OCI-LY1 (cell line): ENCODE data around the gene NOTCH4.

Source experiments
- H2AFZ ChIP-seq: fragments of 200-600 bp; sonication (generic), shearing (Covaris generic); 2 replicates; pipeline ENCODE4 v1.6.0; 2014; ENCODE audit warnings: antibody characterized with exemption, mild to moderate bottlenecking, low read length
- H3F3A ChIP-seq: fragments of 200-600 bp; sonication (generic), shearing (Covaris generic); 2 replicates; pipeline ENCODE4 v1.6.0; 2014; ENCODE audit warnings: mild to moderate bottlenecking, antibody characterized with exemption, low read length, moderate library complexity; ENCODE audit not compliant: insufficient read depth
- H3K27ac ChIP-seq: fragments of 200-600 bp; sonication (generic); 2 replicates; pipeline ENCODE4 v1.5.1; 2014; ENCODE audit warnings: low read length, mixed run types, mild to moderate bottlenecking, low read depth; ENCODE audit not compliant: poor library complexity, severe bottlenecking
- H3K27me3 ChIP-seq: fragments of 200-600 bp; sonication (generic); 2 replicates; pipeline ENCODE4 v1.6.0; 2014; ENCODE audit warnings: antibody characterized with exemption, mild to moderate bottlenecking, low read length, moderate library complexity; ENCODE audit not compliant: insufficient read depth
- H3K36me3 ChIP-seq: fragments of 200-600 bp; sonication (generic); 2 replicates; pipeline ENCODE4 v1.6.1; 2014; ENCODE audit warnings: mild to moderate bottlenecking, antibody characterized with exemption, low read length, moderate library complexity, mixed read lengths; ENCODE audit not compliant: insufficient read depth
- H3K4me1 ChIP-seq: fragments of 200-600 bp; sonication (generic); 2 replicates; pipeline ENCODE4 v1.5.1; 2014; ENCODE audit warnings: mild to moderate bottlenecking, low read length, moderate library complexity; ENCODE audit not compliant: insufficient read depth, severe bottlenecking
- H3K4me2 ChIP-seq: fragments of 200-600 bp; sonication (generic), shearing (Covaris generic); 2 replicates; pipeline ENCODE4 v1.6.1; 2014; ENCODE audit warnings: low read length
- H3K4me3 ChIP-seq: fragments of 200-600 bp; sonication (generic); 2 replicates; pipeline ENCODE4 v1.5.1; 2014; ENCODE audit warnings: low read length, low read depth, mild to moderate bottlenecking, mixed read lengths; ENCODE audit not compliant: poor library complexity, severe bottlenecking
- H3K79me2 ChIP-seq: fragments of 200-600 bp; shearing (Covaris generic); 2 replicates; pipeline ENCODE4 v1.6.1; 2016; ENCODE audit warnings: mixed run types, low read length, mixed read lengths; ENCODE audit not compliant: insufficient read depth
- H3K9ac ChIP-seq: fragments of 200-600 bp; sonication (generic), shearing (Covaris generic); 2 replicates; pipeline ENCODE4 v1.6.1; 2014; ENCODE audit warnings: mild to moderate bottlenecking, low read length, mixed read lengths
- H3K9me2 ChIP-seq: fragments of 200-600 bp; sonication (generic), shearing (Covaris generic); 2 replicates; pipeline ENCODE4 v1.6.1; 2014; ENCODE audit warnings: low read depth, mild to moderate bottlenecking, low read length, mixed read lengths
- H3K9me3 ChIP-seq: fragments of 200-600 bp; shearing (Covaris generic); 2 replicates; pipeline ENCODE4 v1.6.1; 2014; ENCODE audit warnings: low read length, mixed read lengths
- H4K20me1 ChIP-seq: fragments of 200-600 bp; sonication (generic), shearing (Covaris generic); 2 replicates; pipeline ENCODE4 v1.6.0; 2016; ENCODE audit warnings: mild to moderate bottlenecking, low read length; ENCODE audit not compliant: insufficient read depth
- EZH2 ChIP-seq: fragments of 200-600 bp; sonication (generic), shearing (Covaris generic); IDR thresholded peaks from 2 replicates; pipeline ENCODE4 v1.8.0; 2017; ENCODE audit warnings: borderline replicate concordance, mixed run types, mild to moderate bottlenecking, antibody characterized with exemption, low read length, moderate library complexity, mixed read lengths
- TF ChIP-seq, protein P1 (sequence below): fragments of 200-600 bp; sonication (generic), shearing (Covaris generic); IDR thresholded peaks from 2 replicates; pipeline ENCODE4 v1.5.1; 2017; ENCODE audit warnings: mild to moderate bottlenecking, antibody characterized with exemption, low read length, moderate library complexity, mixed read lengths

NOTCH4 gene

DNA sequence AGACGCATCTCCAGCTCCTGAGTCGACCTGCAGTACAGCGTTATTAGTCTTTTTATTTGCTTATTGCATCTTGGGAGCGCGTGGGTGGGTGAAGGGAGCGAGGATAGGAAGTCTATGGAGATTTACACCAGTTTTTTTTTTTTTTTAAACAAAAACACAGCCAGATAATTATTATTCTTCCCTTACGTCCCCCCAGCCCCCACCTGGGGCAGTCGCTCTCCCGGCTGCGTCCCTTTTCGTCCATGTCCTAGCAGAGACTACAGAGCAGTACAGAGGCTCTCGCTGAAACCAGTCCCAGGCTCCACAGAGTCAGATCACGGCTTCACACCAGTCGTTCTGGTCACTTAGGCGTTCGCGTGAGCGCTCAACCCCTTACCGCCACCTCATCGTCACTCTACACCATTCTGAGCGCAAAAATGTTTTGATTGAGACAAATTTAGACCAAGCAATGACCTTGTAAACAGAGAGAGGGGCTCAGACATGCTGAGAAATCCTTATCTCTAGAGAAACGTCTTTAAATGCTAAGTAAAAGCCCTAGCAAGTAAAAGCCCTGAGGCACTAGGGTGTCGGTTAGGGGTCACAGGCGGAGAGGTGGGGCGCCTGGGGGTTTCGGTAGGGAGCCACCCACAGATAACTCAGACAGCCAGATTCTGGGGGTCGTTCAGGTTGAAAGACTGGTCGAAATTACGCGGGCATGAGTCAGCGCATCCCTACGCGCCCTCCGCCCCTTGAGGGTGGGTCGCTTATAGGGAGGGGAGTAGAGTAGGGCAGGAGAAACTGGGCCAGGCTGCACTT is 70.9 kb downstream of the NOTCH4 start:
- H3K4me3 ChIP-seq: peak overlapping the region; percentile 80
- H3K27ac ChIP-seq: no peak overlapping the region
- H2AFZ ChIP-seq: no peak overlapping the region
- H3K9me3 ChIP-seq: no peaks in the 10 kb centered on the region
- H3K9me2 ChIP-seq: no peaks in the 10 kb centered on the region
- TF ChIP-seq, protein P1, sequence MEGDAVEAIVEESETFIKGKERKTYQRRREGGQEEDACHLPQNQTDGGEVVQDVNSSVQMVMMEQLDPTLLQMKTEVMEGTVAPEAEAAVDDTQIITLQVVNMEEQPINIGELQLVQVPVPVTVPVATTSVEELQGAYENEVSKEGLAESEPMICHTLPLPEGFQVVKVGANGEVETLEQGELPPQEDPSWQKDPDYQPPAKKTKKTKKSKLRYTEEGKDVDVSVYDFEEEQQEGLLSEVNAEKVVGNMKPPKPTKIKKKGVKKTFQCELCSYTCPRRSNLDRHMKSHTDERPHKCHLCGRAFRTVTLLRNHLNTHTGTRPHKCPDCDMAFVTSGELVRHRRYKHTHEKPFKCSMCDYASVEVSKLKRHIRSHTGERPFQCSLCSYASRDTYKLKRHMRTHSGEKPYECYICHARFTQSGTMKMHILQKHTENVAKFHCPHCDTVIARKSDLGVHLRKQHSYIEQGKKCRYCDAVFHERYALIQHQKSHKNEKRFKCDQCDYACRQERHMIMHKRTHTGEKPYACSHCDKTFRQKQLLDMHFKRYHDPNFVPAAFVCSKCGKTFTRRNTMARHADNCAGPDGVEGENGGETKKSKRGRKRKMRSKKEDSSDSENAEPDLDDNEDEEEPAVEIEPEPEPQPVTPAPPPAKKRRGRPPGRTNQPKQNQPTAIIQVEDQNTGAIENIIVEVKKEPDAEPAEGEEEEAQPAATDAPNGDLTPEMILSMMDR: no peak
- TF ChIP-seq EZH2: no peak
- H3K27me3 ChIP-seq: no peaks in the 10 kb centered on the region
- 0 out of 2 replicates have a peak, but pooled peaks cover 4% of the 10 kb centered on the region for H3F3A ChIP-seq
- no peaks in the 10 kb centered on the region for H3K79me2 ChIP-seq
- peaks cover 7% of the 10 kb centered on the region for H3K36me3 ChIP-seq
- no peaks in the 10 kb centered on the region for H4K20me1 ChIP-seq
- H3K4me2 ChIP-seq: peak overlapping the region; percentile 88
- H3K9ac ChIP-seq: peak overlapping the region; percentile 8; the same call in 1 of the 2 replicates
- peaks cover 25% of the 10 kb centered on the region for H3K4me1 ChIP-seq

DNA sequence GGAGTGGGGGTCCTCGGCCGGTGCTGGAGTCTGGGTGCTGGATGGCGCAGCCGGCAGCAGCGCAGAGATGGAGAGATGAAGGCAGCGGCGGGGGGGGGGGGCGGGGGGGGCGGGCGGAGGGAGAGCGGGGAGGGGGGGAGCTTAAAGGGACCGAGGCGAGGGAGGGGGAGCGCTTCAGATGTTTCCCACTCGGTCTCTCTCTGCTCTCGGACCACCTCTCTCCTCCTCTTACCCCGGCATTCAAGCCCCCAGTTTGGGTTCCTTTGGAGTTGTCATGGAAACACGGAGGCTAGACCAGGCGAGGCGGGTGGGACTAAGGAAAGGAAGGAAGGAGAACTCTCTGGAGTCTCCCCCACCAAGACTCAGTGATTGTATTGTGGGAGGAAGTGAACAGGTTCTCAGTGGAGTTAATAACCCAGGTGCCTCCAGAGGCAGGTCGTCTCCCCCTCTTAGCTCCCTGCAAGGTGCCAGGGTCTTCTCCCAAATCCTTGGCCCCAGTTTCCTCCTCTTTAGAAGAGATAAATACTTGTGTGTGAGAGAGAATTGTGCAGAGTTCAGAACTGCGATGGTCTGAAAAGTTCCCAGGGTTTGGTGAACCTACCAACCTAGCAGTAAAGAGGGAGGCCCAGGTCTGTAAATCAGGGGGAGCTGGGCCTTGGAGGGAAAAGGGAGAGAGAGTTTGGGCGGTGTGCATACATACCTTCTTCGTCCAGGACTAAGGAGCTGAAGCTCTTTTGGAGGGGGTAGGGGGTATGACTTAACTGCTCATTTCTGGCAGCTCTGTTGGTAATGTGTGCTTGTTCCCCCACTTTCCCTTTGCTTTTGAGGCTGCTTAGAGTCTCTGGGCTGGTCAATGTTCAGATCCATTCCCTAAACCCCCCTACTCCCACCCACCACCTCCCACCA is 71.8 kb downstream of the NOTCH4 start, which contains the start of gene PRRT1:
Gene PRRT1, minus strand, starts transcription at position 77 of the 906 bp plus-strand sequence. CDS start 112 bp downstream, outside the sequence.
- Histone ChIP-seq H3K27me3 (no peaks in the 10 kb centered on the region; the same call in 1 of the 2 replicates), H3K36me3 (no peaks in the 10 kb centered on the region; the same call in 1 of the 2 replicates), H4K20me1 (no peaks in the 10 kb centered on the region), H3K4me1 (peaks cover 25% of the 10 kb centered on the region), H3K9ac (no peak within 1 kb of the TSS), H3F3A (0 out of 2 replicates have a peak, but pooled peaks cover 4% of the 10 kb centered on the region), H3K9me2 (no peaks in the 10 kb centered on the region), H3K79me2 (no peaks in the 10 kb centered on the region), H3K9me3 (no peaks in the 10 kb centered on the region), H3K4me2 (no peak within 1 kb of the TSS; the same call in 1 of the 2 replicates), H3K27ac (no peak within 1 kb of the TSS), H2AFZ (no peak within 1 kb of the TSS), H3K4me3 (no peak within 1 kb of the TSS)
- TF ChIP-seq, protein P1: no peak
- TF ChIP-seq EZH2: no peak

DNA sequence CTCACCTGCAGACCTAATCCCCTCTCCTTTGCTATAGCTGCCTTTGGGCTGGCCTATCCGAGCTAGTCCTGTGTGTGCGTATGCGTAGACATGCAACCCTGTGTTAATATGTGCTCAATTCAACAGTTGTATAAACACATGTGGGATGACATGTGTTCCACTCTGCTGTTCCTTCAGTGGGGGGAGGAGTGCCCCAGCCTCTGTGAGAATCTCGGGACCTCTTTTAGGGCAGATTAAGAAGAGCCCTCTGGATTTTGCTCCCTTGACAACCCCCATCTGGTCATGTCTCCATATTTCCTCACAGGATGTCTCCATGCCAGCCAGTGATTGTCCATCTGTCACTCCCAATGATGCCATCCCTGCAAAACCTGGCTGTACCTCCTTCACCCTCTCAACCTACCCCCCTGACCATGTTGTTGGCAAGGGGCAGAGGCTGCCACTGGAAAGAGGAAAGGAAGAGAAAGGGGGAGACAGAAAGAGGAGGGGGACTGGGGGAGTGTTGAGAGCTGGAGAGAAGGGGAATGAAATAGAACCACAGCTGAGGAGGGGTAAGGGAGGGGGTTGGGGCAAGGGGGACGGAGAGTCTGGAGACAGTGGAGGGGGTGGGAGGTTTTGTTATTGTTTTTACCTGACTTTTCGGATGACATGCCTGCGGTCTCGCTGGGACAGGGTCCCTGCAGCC is 72.5 kb downstream of the NOTCH4 start:
- Histone ChIP-seq H4K20me1 (no peaks in the 10 kb centered on the region), H3K4me1 (peaks cover 25% of the 10 kb centered on the region), H3K27ac (no peak overlapping the region), H3K9me2 (no peaks in the 10 kb centered on the region), H2AFZ (no peak overlapping the region), H3K36me3 (no peaks in the 10 kb centered on the region; the same call in 1 of the 2 replicates), H3F3A (0 out of 2 replicates have a peak, but pooled peaks cover 4% of the 10 kb centered on the region), H3K4me3 (no peak overlapping the region), H3K27me3 (no peaks in the 10 kb centered on the region; the same call in 1 of the 2 replicates), H3K9ac (no peak overlapping the region), H3K9me3 (no peaks in the 10 kb centered on the region), H3K4me2 (no peak overlapping the region), H3K79me2 (no peaks in the 10 kb centered on the region)
- TF ChIP-seq, protein P1: no peak
- TF ChIP-seq EZH2: no peak
